HG03039 (cell line): Measurements from ENCODE around the gene PRCC.

Source experiments
- ATAC-seq: cut with Tn5 transposase; IDR thresholded peaks from one replicate; pipeline ENCODE4 v1.9.1; 2021; ENCODE audit warnings: mild to moderate bottlenecking, moderate library complexity; ENCODE audit not compliant: unreplicated experiment

The PRCC gene

DNA sequence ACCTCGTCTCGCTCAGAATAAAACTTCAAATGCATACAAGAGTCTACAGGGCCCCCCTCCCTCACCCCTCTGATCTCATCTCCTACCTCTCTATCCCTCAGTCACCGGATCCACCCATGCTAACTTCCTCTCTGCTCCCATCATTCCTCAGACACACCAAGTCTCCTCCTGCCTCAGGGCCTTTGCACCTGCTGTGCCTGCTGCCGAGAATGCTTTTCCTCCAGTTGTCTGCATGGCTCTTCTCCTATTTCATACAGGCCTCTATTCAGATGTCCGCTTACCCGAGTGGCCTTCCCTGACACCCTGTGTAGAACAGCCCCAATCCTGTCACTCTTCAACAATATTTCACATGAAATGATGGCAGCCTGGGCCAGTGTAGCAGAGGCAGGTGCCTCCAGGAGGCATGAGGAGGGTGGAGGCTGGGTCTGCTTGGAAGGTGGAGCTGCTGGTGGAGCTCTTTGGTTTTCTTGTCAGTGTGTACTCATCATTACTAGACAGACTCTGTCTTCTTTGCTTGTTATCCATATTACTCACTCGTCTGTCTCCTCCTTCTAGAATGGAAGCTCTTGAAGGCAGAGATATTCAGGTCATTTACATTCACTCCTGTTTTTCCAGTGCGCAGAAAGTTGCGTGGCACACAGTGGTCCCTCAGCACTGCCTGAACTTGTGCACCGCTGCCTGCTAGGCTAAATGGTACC lies 45.1 kb downstream of the PRCC start:
- no peak for ATAC-seq

- no peak for ATAC-seq
Measured at GRCh38 chr1:156813298-156813697, 46.0 kb downstream of the PRCC start.

DNA sequence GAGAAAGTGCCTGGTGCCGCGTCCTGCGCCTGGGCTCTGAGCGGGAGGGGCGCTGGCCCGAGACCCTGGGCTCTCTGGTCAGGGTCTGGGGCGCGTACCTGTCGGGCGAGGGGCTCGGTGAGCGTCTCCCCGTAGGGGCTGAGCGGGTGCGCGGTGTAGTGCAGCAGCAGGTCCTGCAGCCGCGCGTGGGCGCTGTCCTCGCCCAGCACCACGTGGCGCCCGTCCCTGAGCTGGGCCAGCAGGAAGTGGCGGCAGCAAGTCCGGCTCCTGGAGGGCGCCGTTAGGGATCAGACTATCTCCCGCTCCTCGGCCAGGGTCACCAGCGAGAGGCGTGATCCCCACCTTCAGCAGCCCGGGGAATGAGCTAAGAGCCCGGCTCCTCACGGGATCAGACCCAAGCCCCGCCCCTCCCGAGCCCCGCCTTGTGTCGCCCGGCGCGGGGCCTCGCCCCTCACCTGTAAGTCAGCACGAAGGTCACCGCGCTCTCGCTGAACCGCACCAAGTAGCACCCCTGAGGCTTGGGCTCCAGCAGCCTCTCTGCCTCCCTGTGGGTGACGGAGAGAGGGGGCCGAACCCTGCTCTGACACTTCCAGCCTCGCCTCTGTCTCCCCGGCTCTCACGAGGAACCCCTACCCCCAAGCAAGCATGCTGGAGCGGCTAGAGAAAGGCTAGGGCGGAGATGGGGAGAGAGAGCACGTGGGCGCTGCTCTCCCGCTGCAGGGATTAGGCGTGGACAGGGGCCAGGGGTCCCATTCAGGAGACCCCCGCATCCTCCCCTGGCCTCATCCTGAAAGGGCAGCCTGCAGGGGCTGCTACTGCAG lies 46.6 kb downstream of the PRCC start:
- no peak for ATAC-seq

DNA sequence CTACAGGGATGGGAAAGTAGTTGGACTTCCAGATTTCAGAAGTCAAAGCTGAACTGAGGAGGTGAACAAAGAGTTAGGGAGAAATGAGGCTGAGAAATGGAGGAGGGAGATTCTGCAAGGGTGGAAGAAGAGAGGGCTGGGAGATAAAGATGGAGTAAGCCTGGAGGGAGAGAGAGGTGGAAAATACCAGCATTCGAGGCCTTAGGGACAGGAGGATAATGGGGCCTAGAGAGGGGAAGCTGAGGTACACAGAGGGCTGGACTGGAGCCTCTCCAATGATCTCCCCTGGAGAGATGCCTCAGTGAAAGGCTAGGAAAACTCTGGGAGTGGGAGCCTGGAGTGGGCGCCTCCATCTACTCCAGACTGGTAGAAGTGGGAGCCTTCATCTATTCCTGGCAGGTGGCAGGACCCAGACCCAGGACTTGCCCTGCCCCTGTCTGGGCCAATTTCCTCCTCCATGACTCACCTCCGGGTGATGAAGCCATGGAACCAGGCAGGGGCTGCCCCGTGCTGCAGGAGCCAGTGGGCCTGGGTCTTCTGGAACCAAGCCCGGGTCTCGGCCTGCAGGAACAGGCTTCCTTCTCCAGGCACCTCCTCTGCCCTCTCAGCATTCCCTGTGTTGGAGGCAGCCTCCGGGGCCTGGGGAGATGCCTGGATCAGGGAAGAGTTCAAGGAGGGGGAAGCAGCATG lies 47.4 kb downstream of the PRCC start:
- no peak for ATAC-seq

- ATAC-seq, result no peak
Measured at GRCh38 chr1:156815307-156815826, 48.0 kb downstream of the PRCC start.

DNA sequence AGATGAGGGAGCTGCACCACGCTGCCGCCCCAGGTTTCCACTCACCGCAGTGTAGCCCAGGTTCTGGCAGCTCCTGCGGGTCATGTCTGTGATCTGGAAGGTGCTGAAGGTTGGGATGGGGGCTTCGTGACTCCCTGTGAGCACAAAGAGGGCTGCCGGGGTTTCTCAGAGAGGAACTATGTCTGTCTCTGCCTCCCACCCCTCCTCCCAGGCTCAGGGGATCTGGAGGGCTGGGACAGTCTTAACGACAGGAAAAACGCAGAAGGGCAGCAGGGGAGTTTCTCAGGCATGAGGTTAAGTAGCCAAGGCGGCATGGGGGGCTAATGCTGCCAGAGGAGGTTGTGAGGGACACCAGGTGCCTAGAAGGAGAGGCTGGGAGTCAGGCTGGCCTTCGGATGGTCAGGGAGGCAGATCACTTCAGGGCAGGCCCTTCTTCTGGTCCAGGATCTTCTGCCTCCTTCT lies 48.7 kb downstream of the PRCC start:
- no peak for ATAC-seq

- no peak for ATAC-seq
Measured at GRCh38 chr1:156816561-156817328, 49.4 kb downstream of the PRCC start, which contains the start of gene SH2D2A. TSS of gene SH2D2A (minus strand) at chr1:156816848. CDS start at chr1:156816708, 140 bp downstream.

GRCh38 chr1:156821801-156822200 lies 54.5 kb downstream of the PRCC start:
- no peak for ATAC-seq

DNA sequence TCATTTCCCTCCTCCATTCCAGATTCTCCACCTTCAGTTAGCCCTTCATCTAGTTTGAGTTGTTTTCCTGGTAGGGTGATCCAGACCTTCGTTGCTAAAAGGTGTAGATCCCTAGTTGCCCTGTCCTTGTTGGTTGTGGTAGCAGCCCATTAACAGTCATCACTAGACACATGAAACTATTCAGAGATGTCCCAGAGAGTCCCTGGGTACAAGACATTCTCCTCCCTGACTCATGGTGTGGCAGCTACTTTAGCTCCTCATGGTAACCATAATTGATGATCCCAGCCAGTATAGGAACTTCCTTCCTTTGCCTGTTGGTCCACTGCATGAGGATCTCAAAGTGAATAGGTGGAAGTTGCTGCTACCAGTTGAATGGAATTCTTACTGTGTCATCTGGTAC lies 55.3 kb downstream of the PRCC start:
- no peak for ATAC-seq

GRCh38 chr1:156823210-156823790 lies 56.0 kb downstream of the PRCC start:
- ATAC-seq, result no peak

GRCh38 chr1:156826630-156827029 lies 59.3 kb downstream of the PRCC start:
- no peak for ATAC-seq

DNA sequence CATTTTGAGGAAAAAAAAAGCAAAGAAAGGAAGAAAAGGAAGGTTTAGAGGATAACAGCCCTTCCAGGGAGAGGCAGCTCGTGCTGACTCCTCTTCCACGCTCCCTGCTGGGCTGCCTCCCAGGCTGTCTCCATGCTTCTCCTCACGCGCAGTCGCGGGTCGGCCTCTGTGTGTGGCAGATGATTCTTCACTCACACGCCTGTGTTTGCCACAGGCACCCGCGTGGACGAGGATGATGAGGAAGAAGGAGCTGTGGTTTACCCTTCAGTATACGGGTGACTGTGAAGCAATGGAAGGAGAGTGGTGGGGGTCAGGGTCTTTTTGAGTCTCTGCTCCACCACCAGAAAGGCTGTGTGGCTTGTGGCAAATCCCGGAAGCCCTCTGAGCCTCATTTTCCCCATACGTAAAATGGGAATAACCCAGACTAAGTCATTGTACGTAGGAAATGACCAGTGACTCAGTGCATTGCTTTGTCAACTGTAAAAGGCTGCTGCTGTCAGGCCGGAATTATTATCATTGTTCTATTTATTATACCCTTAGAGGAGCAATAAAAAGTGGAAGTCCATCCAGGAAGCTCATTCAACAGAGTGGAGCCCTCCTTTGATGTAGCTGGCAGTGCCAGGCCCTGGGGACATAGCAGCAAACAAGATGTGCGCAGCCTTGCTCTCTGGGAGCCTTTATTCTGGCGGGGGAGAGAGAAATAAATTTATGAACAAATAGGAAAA lies 61.2 kb downstream of the PRCC start:
- no peak for ATAC-seq

- no peak for ATAC-seq
Measured at GRCh38 chr1:156832434-156832833, 65.1 kb downstream of the PRCC start.

DNA sequence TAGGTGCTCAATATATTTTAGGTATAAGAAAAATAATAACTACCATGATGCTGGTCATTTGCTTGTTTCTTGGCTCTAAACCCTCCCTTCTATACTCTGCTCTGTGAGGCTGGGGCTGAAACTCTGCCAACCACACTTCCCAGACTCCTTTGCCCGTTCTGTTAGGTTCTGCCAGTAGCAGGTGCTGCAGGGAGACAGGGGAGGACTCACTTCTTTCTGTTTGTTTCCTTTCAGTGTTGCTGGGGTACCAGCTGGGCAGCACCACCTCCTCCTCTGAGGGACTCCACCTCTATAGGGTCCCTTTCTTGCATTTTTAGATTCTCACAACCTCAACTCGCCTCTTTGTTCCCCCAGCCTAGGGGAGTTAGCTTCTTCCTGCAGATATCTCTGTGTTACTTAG lies 66.3 kb downstream of the PRCC start:
- ATAC-seq, result no peak

DNA sequence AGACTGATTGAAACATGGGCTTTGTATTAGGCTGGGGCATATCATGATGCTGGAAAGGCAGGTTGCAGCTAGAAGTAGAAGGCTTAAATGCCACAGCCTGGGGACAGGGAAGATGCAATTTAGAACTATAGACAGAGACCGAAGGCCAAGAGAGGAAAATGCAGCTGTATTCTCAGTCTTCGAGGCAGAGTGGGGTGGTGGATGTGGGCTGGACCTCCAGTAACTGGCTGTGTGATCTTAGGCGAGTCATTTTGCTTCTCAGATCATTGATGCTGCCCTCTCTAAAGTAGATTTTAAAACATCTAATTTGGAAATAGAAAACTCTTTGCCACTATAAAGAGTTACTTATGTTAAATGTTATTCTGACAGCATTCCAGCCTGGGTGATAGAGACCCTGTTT lies 67.0 kb downstream of the PRCC start:
- ATAC-seq, result no peak

DNA sequence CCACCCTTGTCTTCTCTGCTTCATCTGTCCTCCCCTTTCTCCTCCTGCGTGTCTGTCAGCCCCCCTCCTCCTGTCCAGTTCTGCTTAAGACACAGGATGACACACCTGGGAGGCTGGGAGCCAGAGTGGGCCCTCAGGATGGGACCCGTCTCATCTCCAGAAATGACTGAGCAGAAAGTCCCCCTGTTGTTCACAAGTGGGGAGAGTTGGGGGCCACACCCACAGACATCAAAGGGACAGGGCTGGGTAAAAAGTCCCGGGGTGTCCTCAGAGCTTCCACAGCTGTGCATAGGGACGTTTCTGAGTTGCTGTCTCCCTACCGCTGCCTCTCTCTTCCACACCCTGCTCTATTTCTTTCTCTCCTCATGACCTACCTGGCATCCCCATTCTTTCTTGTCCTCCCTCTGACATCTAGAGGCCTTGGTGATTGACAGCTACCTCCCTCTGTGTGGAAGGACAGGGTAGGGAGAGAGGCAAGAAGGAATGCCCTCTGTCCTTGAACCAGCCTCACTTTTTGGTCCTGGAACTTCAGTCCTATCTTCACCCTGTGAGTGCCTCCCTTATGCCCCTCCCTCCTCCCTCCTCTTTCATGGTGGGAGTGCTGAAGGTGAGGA lies 68.8 kb downstream of the PRCC start:
- peak; percentile 42 for ATAC-seq

DNA sequence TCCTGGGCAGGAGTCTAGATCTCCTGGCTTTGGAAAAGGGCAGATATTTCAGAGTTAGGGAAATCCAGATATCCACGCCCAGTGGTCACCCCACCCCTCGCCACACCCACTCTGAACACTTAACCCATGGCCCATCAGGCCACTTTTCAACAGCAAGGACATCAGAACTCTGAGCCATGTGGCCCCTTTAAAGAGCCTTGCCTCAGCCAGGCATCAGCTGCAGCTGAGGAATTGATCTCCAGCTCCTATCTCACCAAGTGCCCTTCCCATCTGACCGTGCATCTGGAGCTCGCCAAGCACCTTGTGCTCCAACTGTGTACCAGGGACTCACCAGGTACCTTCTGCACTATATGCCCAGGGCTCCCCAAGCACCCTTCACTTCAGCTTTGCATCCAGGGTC lies 69.6 kb downstream of the PRCC start:
- no peak for ATAC-seq

- no peak for ATAC-seq
Measured at GRCh38 chr1:156838972-156839371, 71.6 kb downstream of the PRCC start.

DNA sequence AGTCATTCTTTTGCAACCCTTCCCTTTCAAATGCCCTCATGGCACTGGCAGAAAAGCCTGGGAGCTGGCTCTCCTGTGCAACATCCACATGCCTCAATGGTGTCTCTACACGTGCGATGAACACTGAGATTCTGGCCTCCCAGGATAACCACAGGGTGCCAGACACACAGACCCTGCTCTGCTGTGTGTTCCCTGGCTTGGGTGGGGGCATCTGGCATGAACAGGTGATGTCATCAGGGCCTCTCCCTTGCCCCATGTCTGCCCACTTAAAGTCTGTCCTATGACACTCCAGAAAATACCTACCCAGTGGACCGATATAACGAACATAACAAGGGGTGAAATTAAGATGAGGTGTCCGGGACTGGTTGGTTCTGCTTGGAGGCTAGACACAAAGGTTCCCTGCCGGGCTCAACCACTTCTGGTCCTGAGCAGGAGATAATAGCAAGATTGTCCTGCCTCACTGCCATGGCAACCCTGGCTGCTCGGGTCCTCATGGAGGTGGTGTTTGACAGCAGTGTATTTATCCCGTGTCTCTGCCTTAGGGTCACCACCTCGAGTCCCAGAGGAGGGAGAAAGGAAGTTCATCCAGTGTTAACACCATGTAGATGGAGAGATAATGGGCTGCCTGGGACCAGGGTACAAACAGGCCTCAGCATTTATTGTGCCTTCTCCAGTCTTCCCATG lies 72.2 kb downstream of the PRCC start:
- no peak for ATAC-seq
